HL-60 (cell line): ENCODE measurements around the gene FLYWCH2.

ENCODE experiments used
- CTCF ChIP-seq: IDR thresholded peaks from one replicate; pipeline ENCODE4 v1.5.1; 2011; ENCODE audit warnings: low read length, control low read depth, inconsistent platforms; ENCODE audit not compliant: insufficient read depth
- POLR2AphosphoS5 ChIP-seq: IDR thresholded peaks from 2 replicates; pipeline ENCODE4 v1.6.1; 2012; ENCODE audit warnings: low read depth

GRCh38 chr16:2937170-2937569 is 54.2 kb downstream of the FLYWCH2 start:
- TF ChIP-seq CTCF = no peak
- TF ChIP-seq POLR2AphosphoS5 = no peak
